IMR-90 (cell line): ENCODE measurements around the gene MAML3. TPM values are rescaled to one million over a fixed set of nuclear protein-coding genes. Genes with fewer than 3 reads are reported as not detected.

Source experiments
- ATAC-seq: fragments of 200-7000 bp; cut with Tn5 transposase; 2 replicates; pipeline ENCODE4 v1.9.1; 2020; ENCODE audit warnings: low read depth, mild to moderate bottlenecking, moderate library complexity
- BruUV-seq: library from RNA; stranded (reverse); fragments of 400-500 nt; replicated peaks from 2 replicates; lab custom pipeline; 2021; lab: Mats Ljungman, UMichigan
- CTCF ChIA-PET: fragments of 300-600 bp; formaldehyde crosslinking; extraction: SDS; loops from one replicate; lab custom pipeline; 2021; ENCODE audit warnings: antibody characterized with exemption; lab: Yijun Ruan, JAX
- POLR2A ChIA-PET: fragments of 300-600 bp; sonication (Branson Sonifier 250); formaldehyde crosslinking; loops from one replicate; lab custom pipeline; 2022; ENCODE audit warnings: antibody characterized with exemption; ENCODE audit not compliant: unreplicated experiment; lab: Charles Lee
- DNase-seq: peaks from one replicate; pipeline ENCODE4 v3.0.0; 2013
- H2AFZ ChIP-seq: replicated peaks from 2 replicates; pipeline ENCODE3; 2013; ENCODE audit warnings: low read length, mild to moderate bottlenecking; ENCODE audit not compliant: poor library complexity
- H2AK5ac ChIP-seq: 2 replicates; pipeline ENCODE4 v1.6.1; 2013; ENCODE audit warnings: low read depth, low read length, inconsistent platforms
- H2AK9ac ChIP-seq: replicated peaks from 2 replicates; pipeline ENCODE3; 2013; ENCODE audit warnings: mild to moderate bottlenecking, low read depth, low read length, moderate library complexity; ENCODE audit not compliant: poor library complexity
- H2BK120ac ChIP-seq: 2 replicates; pipeline ENCODE4 v1.6.1; 2013; ENCODE audit warnings: low read depth, low read length, inconsistent platforms
- H2BK15ac ChIP-seq: 3 replicates; pipeline ENCODE4 v1.6.1; 2013; ENCODE audit warnings: low read depth, low read length, inconsistent platforms
- H2BK20ac ChIP-seq: 2 replicates; pipeline ENCODE4 v1.6.1; 2013; ENCODE audit warnings: low read depth, mild to moderate bottlenecking, inconsistent platforms, low read length, moderate library complexity
- H2BK5ac ChIP-seq: 2 replicates; pipeline ENCODE4 v1.6.1; 2013; ENCODE audit warnings: mild to moderate bottlenecking, low read depth, low read length, inconsistent platforms; ENCODE audit not compliant: poor library complexity, severe bottlenecking
- H3K14ac ChIP-seq: replicated peaks from 2 replicates; pipeline ENCODE4 v1.6.1; 2013; ENCODE audit warnings: low read depth, low read length, inconsistent platforms
- H3K18ac ChIP-seq: 2 replicates; pipeline ENCODE4 v1.6.1; 2013; ENCODE audit warnings: low read depth, low read length, control low read depth
- H3K23ac ChIP-seq: 2 replicates; pipeline ENCODE4 v1.6.1; 2013; ENCODE audit warnings: low read depth, low read length, inconsistent platforms
- H3K27ac ChIP-seq: 2 replicates; pipeline ENCODE4 v1.5.1; 2013; ENCODE audit warnings: mild to moderate bottlenecking, control low read depth, low read length; ENCODE audit not compliant: insufficient read depth
- H3K27me3 ChIP-seq: 2 replicates; pipeline ENCODE4 v1.6.1; 2013; ENCODE audit warnings: low read length; ENCODE audit not compliant: control insufficient read depth, insufficient read depth
- H3K36me3 ChIP-seq: 2 replicates; pipeline ENCODE4 v1.6.1; 2013; ENCODE audit warnings: low read length, mixed read lengths; ENCODE audit not compliant: control insufficient read depth, insufficient read depth
- H3K4ac ChIP-seq: 2 replicates; pipeline ENCODE4 v1.6.1; 2013; ENCODE audit warnings: low read depth, low read length, inconsistent platforms
- H3K4me1 ChIP-seq: 2 replicates; pipeline ENCODE4 v1.6.1; 2013; ENCODE audit warnings: low read length, mixed read lengths; ENCODE audit not compliant: control insufficient read depth, insufficient read depth
- H3K4me2 ChIP-seq: 2 replicates; pipeline ENCODE4 v1.6.1; 2013; ENCODE audit warnings: low read depth, mild to moderate bottlenecking, control low read depth, low read length, moderate library complexity
- H3K4me3 ChIP-seq: 2 replicates; pipeline ENCODE4 v1.5.1; 2013; ENCODE audit warnings: low read depth, mild to moderate bottlenecking, control low read depth, low read length, moderate library complexity; ENCODE audit not compliant: insufficient read depth
- H3K56ac ChIP-seq: 2 replicates; pipeline ENCODE4 v1.6.1; 2013; ENCODE audit warnings: low read length, inconsistent platforms; ENCODE audit not compliant: insufficient read depth; ENCODE audit errors: extremely low read depth
- H3K79me1 ChIP-seq, 2 experiments: 2 replicates each; pipeline ENCODE4 v1.6.1; 2013; ENCODE audit warnings: low read length in 2 of 2, inconsistent platforms in 1 of 2, low read depth in 1 of 2
- H3K9ac ChIP-seq: 2 replicates; pipeline ENCODE4 v1.6.1; 2013; ENCODE audit warnings: low read depth, low read length, control low read depth
- H3K9me1 ChIP-seq: 2 replicates; pipeline ENCODE4 v1.6.1; 2013; ENCODE audit warnings: low read length, inconsistent platforms; ENCODE audit not compliant: insufficient read depth
- H3K9me3 ChIP-seq: 2 replicates; pipeline ENCODE4 v1.6.1; 2013; ENCODE audit warnings: low read length; ENCODE audit not compliant: control insufficient read depth, insufficient read depth
- H4K20me1 ChIP-seq: 2 replicates; pipeline ENCODE4 v1.6.1; 2013; ENCODE audit warnings: low read length, inconsistent platforms; ENCODE audit not compliant: insufficient read depth
- H4K5ac ChIP-seq: 2 replicates; pipeline ENCODE4 v1.6.1; 2013; ENCODE audit warnings: mild to moderate bottlenecking, low read depth, low read length, control low read depth
- H4K8ac ChIP-seq, 2 experiments: 2 replicates each; pipeline ENCODE4 v1.6.1; 2013; ENCODE audit warnings: low read depth in 2 of 2, low read length in 2 of 2, control low read depth in 1 of 2, inconsistent platforms in 1 of 2
- H4K91ac ChIP-seq: 2 replicates; pipeline ENCODE4 v1.6.1; 2013; ENCODE audit warnings: low read depth, low read length, inconsistent platforms; ENCODE audit not compliant: insufficient read depth
- BHLHE40 ChIP-seq: fragments of 150-350 bp; IDR thresholded peaks from 2 replicates; pipeline ENCODE4 v1.6.1; 2016; ENCODE audit warnings: mild to moderate bottlenecking, low read depth, low read length
- CEBPB ChIP-seq: IDR thresholded peaks from 2 replicates; pipeline ENCODE4 v1.6.1; 2012; ENCODE audit warnings: low read depth, low read length, improper control_type of control experiment
- CHD1 ChIP-seq: IDR thresholded peaks from 2 replicates; pipeline ENCODE4 v1.6.1; 2012; ENCODE audit warnings: low read depth, low read length, improper control_type of control experiment
- CTCF ChIP-seq: conservative IDR thresholded peaks from 2 replicates; pipeline ENCODE4 v1.5.1; 2012; ENCODE audit warnings: mild to moderate bottlenecking, low read depth, low read length, improper control_type of control experiment
- FOS ChIP-seq: fragments of 150-350 bp; IDR thresholded peaks from 2 replicates; pipeline ENCODE4 v1.6.1; 2016; ENCODE audit warnings: low read depth, low read length
- MAFK ChIP-seq: IDR thresholded peaks from 2 replicates; pipeline ENCODE4 v1.6.1; 2012; ENCODE audit warnings: low read depth, low read length, improper control_type of control experiment
- MAZ ChIP-seq: IDR thresholded peaks from 2 replicates; pipeline ENCODE4 v1.6.1; 2012; ENCODE audit warnings: low read depth, mild to moderate bottlenecking, low read length, improper control_type of control experiment, moderate library complexity, borderline replicate concordance
- NFE2L2 ChIP-seq: fragments of 150-350 bp; IDR thresholded peaks from 2 replicates; pipeline ENCODE4 v1.6.1; 2016; ENCODE audit warnings: low read depth, mild to moderate bottlenecking, low read length
- POLR2A ChIP-seq: IDR thresholded peaks from 2 replicates; pipeline ENCODE4 v1.6.1; 2012; ENCODE audit warnings: mild to moderate bottlenecking, low read depth, low read length
- WGBS, 2 experiments: methylation state at CpG; one replicate each; pipeline versions ENCODE4 v1.1.5 to v1.1.7; 2013; ENCODE audit warnings: missing lambda C conversion rate in 2 of 2; ENCODE audit not compliant: insufficient read length in 1 of 2; ENCODE audit errors: extremely low coverage in 2 of 2; 5-methylcytosine and 5-hydroxymethylcytosine counted together
- dilution Hi-C: fragments of 300-500 bp; cut with HindIII; formaldehyde crosslinking; loops from one replicate; pipeline ENCODE4 v1.14.3; 2018; ENCODE audit warnings: low sequenced_read_pairs; ENCODE audit not compliant: unreplicated experiment
- in situ Hi-C: fragments of 300-500 bp; cut with MboI; formaldehyde crosslinking; loops from 3 replicates; pipeline ENCODE4 v1.14.3; 2019; ENCODE audit warnings: low sequenced_read_pairs, inconsistent platforms, mixed read lengths
- intact Hi-C: fragments of 100-400 bp; cut with micrococcal nuclease; formaldehyde crosslinking; loops from 2 replicates; pipeline ENCODE4 v1.10.0; 2022
- polyA plus RNA-seq, 3 experiments: library from polyadenylated mRNA; depleted of rRNA; stranded (reverse); fragments of >200 nt; gene quantifications; 2 replicates each; pipeline ENCODE4 v1.2.3, GENCODE V29; 2012; ENCODE audit warnings: low replicate concordance in 1 of 3
- total RNA-seq: library from RNA; depleted of rRNA; stranded (reverse); fragments of >200 nt; gene quantifications from 2 replicates; pipeline ENCODE4 v1.2.3, GENCODE V29; 2012

Gene MAML3
- total and polyA plus RNA-seq, 2 of the 4 experiments (the other 2 are of a cell fraction) = 0.90 to 1.7 TPM

GRCh38 chr4:140105436-140105835 lies 48.5 kb downstream of the MAML3 start:
- no peaks in the 10 kb centered on the region for H4K20me1 ChIP-seq
- no peak overlapping the region for H3K23ac ChIP-seq
- no peak overlapping the region for H2BK5ac ChIP-seq
- DNase-seq (no peak), ATAC-seq (no peak)
- H3K9me3 ChIP-seq = no peaks in the 10 kb centered on the region
- peaks cover 12% of the 10 kb centered on the region for H3K4me1 ChIP-seq
- H2BK120ac ChIP-seq = no peak overlapping the region
- in situ Hi-C loops = no loop called here
- TF ChIP-seq POLR2A (no peak), FOS (no peak), NFE2L2 (no peak), MAFK (no peak), CEBPB (no peak), CHD1 (no peak), CTCF (no peak), BHLHE40 (no peak), MAZ (no peak)
- intact Hi-C loops = no loop called here
- H2AFZ ChIP-seq = no peak overlapping the region
- H3K27ac ChIP-seq = no peak overlapping the region
- H2AK9ac ChIP-seq = no peak overlapping the region
- H3K14ac ChIP-seq = no peak overlapping the region
- H3K56ac ChIP-seq = no peak overlapping the region
- H3K4me2 ChIP-seq = no peak overlapping the region
- H4K91ac ChIP-seq = no peak overlapping the region
- no peak overlapping the region for H3K4me3 ChIP-seq
- H3K27me3 ChIP-seq = no peaks in the 10 kb centered on the region
- no CpG with 5 or more reads among the region's 2 CpGs for WGBS, 2 experiments
- no peak overlapping the region for H3K18ac ChIP-seq
- dilution Hi-C loops = no loop called here
- no TSS peak for BruUV-seq
- H3K36me3 ChIP-seq = no peaks in the 10 kb centered on the region
- H4K8ac ChIP-seq = no peak overlapping the region
- no peak overlapping the region for H2BK20ac ChIP-seq
- no peak overlapping the region for H3K4ac ChIP-seq
- H3K79me1 ChIP-seq = peaks cover 6 to 24% of the 10 kb centered on the region in 2 experiments; a peak in 3 of 4 replicates
- H3K9me1 ChIP-seq = peaks cover 8% of the 10 kb centered on the region
- no peak overlapping the region for H3K9ac ChIP-seq
- ChIA-PET CTCF (no interaction called here), POLR2A (no interaction called here)
- no peak overlapping the region for H2AK5ac ChIP-seq
- H2BK15ac ChIP-seq = no peak overlapping the region
- H4K5ac ChIP-seq = no peak overlapping the region
